HepG2 (cell line): ENCODE measurements around the gene KHK. TPM values are rescaled to one million over a fixed set of nuclear protein-coding genes. Genes with fewer than 3 reads are reported as not detected.
A peak's percentile ranks its signal among the peaks of the same experiment; 100 is the strongest.

Experiments
- ATF3 ChIP-seq: sonication (generic); formaldehyde crosslinking; IDR thresholded peaks from 2 replicates; pipeline ENCODE4 v1.4.0; 2020; ENCODE audit warnings: missing genetic modification reagents
- EED ChIP-seq: sonication (generic); formaldehyde crosslinking; IDR thresholded peaks from 2 replicates; pipeline ENCODE4 v1.5.0; 2020; ENCODE audit warnings: mild to moderate bottlenecking, missing genetic modification reagents
- GATAD2A ChIP-seq: IDR thresholded peaks from 2 replicates; pipeline ENCODE4 v1.6.1; 2016
- LBX2 ChIP-seq: sonication (generic); formaldehyde crosslinking; IDR thresholded peaks from 2 replicates; pipeline ENCODE4 v1.5.0; 2020; ENCODE audit warnings: missing genetic modification reagents, mild to moderate bottlenecking, borderline replicate concordance
- MAFG ChIP-seq: sonication (generic); formaldehyde crosslinking; IDR thresholded peaks from 2 replicates; pipeline ENCODE4 v1.5.1; 2020; ENCODE audit warnings: mild to moderate bottlenecking, missing genetic modification reagents
- MED8 ChIP-seq: sonication (generic); formaldehyde crosslinking; IDR thresholded peaks from 2 replicates; pipeline ENCODE4 v1.8.1; 2023; ENCODE audit warnings: mild to moderate bottlenecking, missing genetic modification reagents; ENCODE audit not compliant: insufficient replicate concordance
- PHF5A ChIP-seq: IDR thresholded peaks from one replicate; pipeline ENCODE4 v1.6.1; 2018; ENCODE audit warnings: low read depth, missing genetic modification reagents; ENCODE audit not compliant: unreplicated experiment
- PLRG1 ChIP-seq: fragments of 450-650 bp; conservative IDR thresholded peaks from 2 replicates; pipeline ENCODE4 v1.6.1; 2016
- ZFP82 ChIP-seq: sonication (generic); formaldehyde crosslinking; IDR thresholded peaks from 2 replicates; pipeline ENCODE4 v1.5.1; 2020; ENCODE audit warnings: mild to moderate bottlenecking, missing genetic modification reagents, borderline replicate concordance
- ZNF12 ChIP-seq: sonication (generic); formaldehyde crosslinking; IDR thresholded peaks from 2 replicates; pipeline ENCODE4 v1.5.0; 2020; ENCODE audit warnings: missing genetic modification reagents
- ZNF275 ChIP-seq: sonication (generic); formaldehyde crosslinking; IDR thresholded peaks from 2 replicates; pipeline ENCODE4 v1.8.0; 2022; ENCODE audit warnings: missing genetic modification reagents, mild to moderate bottlenecking, inconsistent platforms, borderline replicate concordance
- ZNF407 ChIP-seq: sonication (generic); formaldehyde crosslinking; IDR thresholded peaks from one replicate; pipeline ENCODE4 v1.5.1; 2020; ENCODE audit warnings: mild to moderate bottlenecking, missing genetic modification reagents; ENCODE audit errors: not compliant biosample characterization
- ZNF512 ChIP-seq: sonication (generic); formaldehyde crosslinking; IDR thresholded peaks from 2 replicates; pipeline ENCODE4 v1.4.0; 2020; ENCODE audit warnings: mild to moderate bottlenecking, missing genetic modification reagents
- ZNF569 ChIP-seq: sonication (generic); formaldehyde crosslinking; IDR thresholded peaks from 2 replicates; pipeline ENCODE4 v1.5.0; 2020; ENCODE audit warnings: mild to moderate bottlenecking, missing genetic modification reagents, moderate library complexity, borderline replicate concordance
- ZNF652 ChIP-seq: IDR thresholded peaks from 2 replicates; pipeline ENCODE4 v1.6.1; 2016; ENCODE audit warnings: low read depth, borderline replicate concordance
- ZNF772 ChIP-seq: sonication (generic); formaldehyde crosslinking; IDR thresholded peaks from 2 replicates; pipeline ENCODE4 v1.5.0; 2020; ENCODE audit warnings: mild to moderate bottlenecking, missing genetic modification reagents
- ZNF777 ChIP-seq: sonication (generic); formaldehyde crosslinking; IDR thresholded peaks from 2 replicates; pipeline ENCODE4 v1.4.0; 2020; ENCODE audit warnings: missing genetic modification reagents
- polyA plus RNA-seq, 8 experiments: library from polyadenylated mRNA; depleted of rRNA in 3 of 8; stranded (reverse) in 7 of 8; unstranded in 1 of 8; fragments of >200 nt; fragmentation: Illumina TruSeq in 4 of 8; extraction: Trizol in 4 of 8; gene quantifications; 2 replicates each; pipeline versions ENCODE4 v1.2.1 to v1.2.3, GENCODE V29; 2011 to 2016; ENCODE audit warnings: low read depth in 4 of 8, missing spikeins in 1 of 8, mixed read lengths in 1 of 8; ENCODE audit not compliant: insufficient read depth in 1 of 8
- total RNA-seq, 5 experiments: library from RNA; depleted of rRNA; stranded (reverse); fragments of >200 nt; fragmentation: Illumina TruSeq; extraction: Trizol; gene quantifications; 2 replicates each; pipeline ENCODE4 v1.2.3, GENCODE V29; 2016; ENCODE audit warnings: low read depth in 1 of 5

KHK gene
- total and polyA plus RNA-seq, 2 of the 13 experiments (the other 11 are each of a cell fraction or from before 2014, with no cell fraction given), result 40.9 to 99.2 TPM

GRCh38 chr2:27123302-27124150 lies 37.0 kb downstream of the KHK start, which contains the start of gene ABHD1 (continued):
- TF ChIP-seq ATF3 (no peak), ZNF777 (CRISPR knock-in tag) (peak; percentile 60; the same call in 1 of the 2 replicates), ZNF407 (CRISPR knock-in tag) (no peak), GATAD2A (CRISPR knock-in tag) (peak; percentile 55), ZNF275 (CRISPR knock-in tag) (0 out of 2 replicates have a peak, but pooled peaks have one; percentile 37), PLRG1 (no peak), ZNF569 (CRISPR knock-in tag) (no peak), ZNF772 (CRISPR knock-in tag) (0 out of 2 replicates have a peak, but pooled peaks have one; percentile 35), ZNF12 (peak; percentile 87), MED8 (CRISPR knock-in tag) (no peak), ZNF512 (no peak), ZNF652 (CRISPR knock-in tag) (no peak), PHF5A (CRISPR knock-in tag) (no peak), ZFP82 (CRISPR knock-in tag) (no peak), MAFG (CRISPR knock-in tag) (no peak), LBX2 (CRISPR knock-in tag) (no peak), EED (CRISPR knock-in tag) (peak; percentile 20; the same call in 1 of the 2 replicates)
